GM18858 (cell line): Measurements from ENCODE around the gene VRK3.
"Not testable (repeated sequence)": the region's sequence is repeated elsewhere in the genome, so short reads cannot be mapped to it uniquely, and the experiment has no call there.

Experiments used
- ATAC-seq: cut with Tn5 transposase; IDR thresholded peaks from one replicate; pipeline ENCODE4 v1.9.1; 2021; ENCODE audit not compliant: unreplicated experiment

VRK3 gene

DNA sequence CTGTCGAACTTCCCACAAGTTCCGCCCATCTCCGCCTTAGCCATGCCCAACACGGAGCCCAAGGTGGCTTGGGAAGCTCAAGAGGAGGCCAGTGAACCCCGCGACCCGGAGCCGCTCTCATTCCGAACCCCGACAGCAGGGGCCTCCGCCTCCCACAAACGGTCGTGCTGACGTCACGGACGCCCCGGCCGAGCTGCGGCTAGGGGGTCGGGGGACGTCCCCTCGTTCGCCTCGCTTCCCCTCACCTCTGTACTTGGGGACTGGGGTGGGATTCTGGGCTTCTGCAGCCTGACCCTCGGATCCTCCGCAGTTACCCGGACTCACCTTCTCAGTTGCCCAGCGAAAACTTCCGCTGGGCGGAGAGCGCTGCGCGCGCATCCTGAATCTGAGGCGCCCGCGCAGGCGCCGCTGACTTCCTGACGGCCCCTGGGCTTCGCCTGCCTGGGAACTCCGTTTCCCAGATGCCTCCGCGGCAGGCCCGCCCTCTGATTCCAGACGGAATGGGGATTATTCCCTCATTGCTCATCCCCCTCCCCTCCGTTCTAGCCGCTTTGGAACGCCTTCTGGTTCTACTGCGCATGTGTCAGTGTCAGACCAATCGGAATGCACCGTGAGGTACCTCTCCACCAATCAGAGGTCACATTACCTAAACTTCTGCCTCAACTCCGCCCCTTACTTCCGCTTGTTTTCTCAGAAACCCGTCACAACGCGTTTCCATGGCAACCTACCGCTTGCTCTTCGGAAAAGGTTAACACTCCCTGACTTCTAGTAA lies at the start of gene VRK3:
Gene VRK3, minus strand, starts transcription at position 351 of the 772 bp plus-strand sequence. CDS start 9,210 bp downstream, outside the sequence.
- ATAC-seq, result peak; percentile 64

DNA sequence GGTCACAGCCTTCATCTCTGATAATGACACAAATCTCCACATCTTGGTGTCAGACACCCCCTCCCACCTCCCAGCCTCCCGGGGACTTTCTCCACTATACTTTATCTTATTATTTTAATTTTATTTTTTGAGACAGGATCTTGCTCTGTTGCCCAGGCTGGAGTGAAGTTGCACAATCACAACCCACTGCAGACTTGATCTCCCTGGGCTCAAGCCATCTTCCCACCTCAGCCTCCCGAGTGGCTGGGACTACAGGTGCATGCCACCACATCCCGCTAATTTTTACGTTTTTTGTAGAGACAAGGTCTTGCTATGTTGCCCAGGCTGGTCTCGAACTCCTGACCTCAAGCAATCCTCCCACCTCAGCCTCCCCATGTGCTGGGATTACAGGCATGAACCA lies 43.2 kb upstream of the VRK3 start:
- not testable (repeated sequence) for ATAC-seq

GRCh38 chr19:50067575-50067974 lies 42.4 kb upstream of the VRK3 start:
- ATAC-seq, result no peak

GRCh38 chr19:50065938-50066337 lies 40.8 kb upstream of the VRK3 start:
- ATAC-seq, result no peak

DNA sequence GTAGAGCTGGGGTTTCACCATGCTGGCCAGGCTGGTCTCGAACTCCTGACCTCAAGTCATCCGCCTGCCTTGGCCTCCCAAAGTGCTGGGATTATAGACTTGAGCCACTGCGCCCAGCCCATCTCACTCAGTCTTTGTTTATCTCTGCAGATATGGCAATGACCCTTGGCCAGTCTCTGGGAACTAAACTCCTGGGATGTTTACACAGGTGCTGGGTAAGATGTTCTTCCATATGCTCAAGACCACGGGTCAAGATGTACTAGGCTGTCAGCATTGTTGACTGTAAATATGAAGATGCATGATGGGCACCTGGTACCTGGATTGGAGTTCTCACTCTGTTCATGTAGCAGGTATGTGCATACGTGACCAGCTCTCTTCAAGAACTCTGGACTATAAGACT lies 36.5 kb upstream of the VRK3 start:
- ATAC-seq, result no peak

DNA sequence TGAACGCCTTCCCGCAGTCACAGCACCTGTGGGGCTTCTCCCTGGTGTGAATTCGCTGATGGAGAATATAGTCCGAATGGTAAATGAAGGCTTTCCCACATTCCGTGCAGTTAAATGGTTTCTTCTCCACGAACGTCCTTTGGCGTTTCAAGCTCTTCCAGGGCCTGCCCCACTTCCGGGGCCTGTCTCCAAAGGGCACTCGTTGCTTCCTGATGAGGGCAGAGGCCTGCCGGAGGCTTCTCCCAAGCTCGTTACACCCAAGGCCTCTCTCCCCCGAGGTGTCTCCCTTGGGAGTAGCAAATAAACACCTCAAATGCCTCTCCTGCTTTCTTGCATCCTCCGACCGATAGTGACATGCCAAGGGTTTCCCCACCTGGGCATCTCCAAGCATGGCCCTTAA lies 34.9 kb upstream of the VRK3 start:
- no peak for ATAC-seq

GRCh38 chr19:50059045-50059444 lies 33.9 kb upstream of the VRK3 start:
- no peak for ATAC-seq

- no peak for ATAC-seq
These were observed 33.3 kb upstream of the VRK3 start for GRCh38 chr19:50058425-50058824.

- no peak for ATAC-seq
These were observed 27.9 kb upstream of the VRK3 start for GRCh38 chr19:50053119-50053518.

GRCh38 chr19:50051964-50052363 lies 26.8 kb upstream of the VRK3 start:
- ATAC-seq, result no peak

GRCh38 chr19:50051228-50051895 lies 26.2 kb upstream of the VRK3 start:
- not testable (repeated sequence) for ATAC-seq

DNA sequence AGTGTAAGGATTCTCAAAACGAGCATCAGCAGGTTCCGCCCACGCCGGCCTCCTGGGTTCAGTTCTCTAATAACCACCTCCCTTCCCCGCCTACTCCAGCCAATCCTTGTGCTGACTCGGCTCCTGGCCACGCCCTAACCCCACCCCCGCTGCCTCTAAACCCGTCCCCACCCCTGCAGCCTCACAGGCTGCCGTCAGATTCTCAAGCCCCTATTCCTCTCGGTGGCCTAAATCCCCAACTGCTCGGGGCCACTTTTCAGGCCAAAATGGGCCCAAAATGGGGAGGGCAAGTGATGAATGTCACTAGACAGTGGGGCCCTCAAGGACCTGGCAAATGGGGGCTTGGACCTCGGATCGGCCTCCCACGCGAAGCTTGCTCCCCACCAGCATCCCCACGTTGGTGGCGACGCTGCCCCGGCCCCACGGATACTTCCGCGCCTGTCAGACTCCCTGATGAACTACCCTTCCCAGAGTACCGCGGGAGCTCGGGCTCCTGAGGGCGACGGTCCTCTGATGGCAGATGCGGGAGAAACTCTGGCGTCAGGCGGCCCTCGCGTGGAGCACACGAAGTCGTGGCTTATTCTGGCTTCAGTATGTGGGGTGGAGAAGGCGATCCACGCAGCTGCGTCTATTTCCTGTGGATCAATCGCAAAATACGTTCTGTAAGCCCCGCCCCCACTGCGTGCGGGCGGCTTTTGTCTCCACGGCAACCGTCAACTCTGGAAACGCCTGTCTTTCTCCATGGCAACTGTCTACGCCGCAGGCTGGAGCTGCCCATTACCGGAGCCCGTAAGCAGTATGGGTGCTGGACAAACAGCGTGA lies 25.4 kb upstream of the VRK3 start:
- ATAC-seq, result no peak

- no peak for ATAC-seq
These were observed 22.5 kb upstream of the VRK3 start for GRCh38 chr19:50047671-50048070.

DNA sequence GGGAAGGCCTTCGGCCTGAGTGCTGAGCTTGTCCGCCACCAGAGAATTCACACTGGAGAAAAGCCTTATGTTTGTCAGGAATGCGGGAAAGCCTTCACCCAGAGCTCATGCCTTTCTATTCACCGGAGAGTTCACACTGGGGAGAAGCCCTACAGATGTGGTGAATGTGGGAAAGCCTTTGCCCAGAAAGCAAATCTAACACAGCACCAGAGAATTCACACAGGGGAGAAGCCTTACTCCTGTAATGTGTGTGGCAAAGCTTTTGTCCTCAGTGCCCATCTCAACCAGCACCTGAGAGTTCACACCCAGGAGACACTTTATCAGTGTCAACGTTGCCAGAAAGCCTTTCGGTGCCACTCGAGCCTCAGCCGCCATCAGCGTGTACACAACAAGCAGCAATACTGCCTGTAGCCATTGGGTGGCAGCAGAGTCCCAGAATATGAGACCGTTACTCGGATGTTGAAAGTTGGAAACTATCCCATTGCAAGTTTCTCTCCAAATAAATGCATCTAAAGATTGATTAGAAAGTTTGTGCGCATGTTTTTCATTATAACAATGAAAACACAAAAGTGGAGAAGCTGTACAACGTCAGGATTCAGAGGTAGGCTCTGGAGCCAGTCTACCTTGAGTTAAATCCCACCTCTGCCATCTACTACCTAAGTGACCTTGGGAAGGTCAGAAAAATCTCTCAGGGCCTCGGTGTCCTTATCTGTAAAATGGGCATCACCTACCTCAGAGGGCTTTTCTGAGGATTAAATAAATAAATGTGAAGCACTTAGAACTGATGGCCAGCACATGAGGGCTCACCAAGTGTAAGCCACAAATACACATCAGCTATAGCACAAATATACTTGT lies 21.7 kb upstream of the VRK3 start:
- ATAC-seq, result no peak

- no peak for ATAC-seq
These were observed 19.8 kb upstream of the VRK3 start for GRCh38 chr19:50044922-50045321.

DNA sequence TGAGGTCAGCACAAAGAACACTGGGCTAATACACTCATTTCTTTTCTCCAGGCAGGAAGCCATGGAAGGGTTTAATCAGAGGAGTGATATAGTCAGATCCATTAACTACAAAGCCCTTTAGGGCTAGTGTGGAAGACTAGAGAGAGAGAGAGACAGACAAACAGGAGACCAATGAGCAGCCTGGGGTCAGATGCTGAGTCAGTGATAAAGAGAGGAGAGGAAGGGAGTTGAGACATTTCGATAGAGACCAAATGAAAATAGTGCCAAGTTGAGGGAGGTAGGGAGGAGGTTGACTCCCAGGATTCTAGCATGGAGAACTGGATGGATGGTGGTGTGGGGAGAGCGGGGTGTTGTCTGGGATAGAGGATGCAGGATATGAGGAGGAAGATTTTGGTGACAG lies 18.8 kb upstream of the VRK3 start:
- no peak for ATAC-seq

GRCh38 chr19:50042363-50043024 lies 17.3 kb upstream of the VRK3 start:
- ATAC-seq, result no peak

GRCh38 chr19:50040967-50041366 lies 15.8 kb upstream of the VRK3 start:
- no peak for ATAC-seq

DNA sequence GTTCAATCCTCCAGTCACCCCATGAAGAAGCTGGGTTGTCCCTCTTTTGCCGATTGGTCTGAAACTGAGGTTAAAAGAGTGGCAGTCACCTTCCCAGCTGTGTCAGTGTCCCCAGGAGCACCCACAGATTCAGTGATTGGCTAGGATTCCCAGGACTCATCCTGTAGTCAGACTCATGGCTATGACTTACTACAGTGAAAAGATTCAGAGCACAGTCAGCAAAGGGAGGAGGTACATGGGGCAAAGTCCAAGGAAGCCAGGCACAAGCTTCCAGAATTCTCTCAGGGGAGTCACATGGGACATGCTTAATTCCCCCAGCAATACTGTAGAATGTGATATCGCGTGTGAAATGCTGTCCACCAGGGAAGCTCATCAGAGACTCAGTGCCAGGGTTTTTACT lies 14.8 kb upstream of the VRK3 start:
- no peak for ATAC-seq

DNA sequence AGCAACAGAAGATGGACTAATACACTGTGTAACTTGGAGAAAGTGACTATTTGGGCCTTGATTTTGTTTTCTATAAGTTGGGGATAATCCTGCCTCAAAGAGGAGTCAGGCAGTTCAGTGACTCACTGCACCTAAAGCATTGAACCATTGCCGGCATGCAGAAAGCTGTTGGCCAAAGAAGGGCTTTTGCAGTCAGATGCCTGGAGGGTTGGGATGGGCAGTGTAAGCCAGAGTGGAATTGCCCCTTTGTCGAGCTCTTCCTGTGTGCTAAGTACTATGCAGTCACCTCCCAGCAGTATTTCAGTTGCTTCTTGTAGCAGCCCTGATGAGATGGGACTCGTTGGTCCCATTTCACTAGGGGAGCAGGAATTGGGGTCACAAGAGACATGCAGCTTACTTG lies 11.7 kb upstream of the VRK3 start:
- ATAC-seq, result no peak
